GM18867 (cell line): Measurements from ENCODE around the gene RENBP.

Experiments
- ATAC-seq: cut with Tn5 transposase; IDR thresholded peaks from one replicate; pipeline ENCODE4 v1.9.1; 2021; ENCODE audit warnings: mild to moderate bottlenecking, moderate library complexity; ENCODE audit not compliant: unreplicated experiment

RENBP gene

DNA sequence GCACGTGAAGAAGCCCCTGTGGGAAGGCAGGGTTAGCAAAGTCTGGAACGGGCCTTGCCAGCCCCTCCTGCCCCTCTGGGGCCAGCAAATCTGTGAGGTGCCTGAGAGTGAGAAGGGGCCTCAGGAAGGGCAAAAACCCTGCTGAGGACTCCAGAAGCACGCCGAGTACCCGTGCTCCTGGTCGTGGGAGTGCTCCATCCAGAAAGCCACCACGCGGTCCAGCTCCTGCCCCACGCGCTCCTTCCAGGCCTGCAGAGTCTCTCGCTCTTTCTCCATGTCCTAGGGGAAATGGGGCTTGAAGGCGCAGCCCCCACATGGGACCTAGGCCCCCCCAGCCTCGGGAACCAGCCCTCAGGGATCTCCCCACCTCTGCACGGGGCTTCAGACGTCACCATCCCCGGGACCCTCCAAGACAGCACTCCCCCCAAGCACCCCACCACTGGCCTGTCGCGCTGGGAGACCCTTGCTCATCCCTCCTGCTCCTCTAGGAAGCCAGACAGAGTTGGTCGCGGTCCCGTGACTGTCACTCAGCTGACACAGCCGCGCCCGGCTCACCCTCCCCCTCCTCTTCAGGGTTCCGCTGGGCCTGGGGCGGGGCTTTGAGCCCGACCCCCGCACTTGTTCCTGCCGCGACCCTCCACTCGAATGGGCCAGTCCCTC, at the start of gene RENBP:
RENBP (minus strand) TSS at position 504 of the 660 bp plus-strand sequence; CDS start at position 471, 33 bp downstream.
- no peak for ATAC-seq

DNA sequence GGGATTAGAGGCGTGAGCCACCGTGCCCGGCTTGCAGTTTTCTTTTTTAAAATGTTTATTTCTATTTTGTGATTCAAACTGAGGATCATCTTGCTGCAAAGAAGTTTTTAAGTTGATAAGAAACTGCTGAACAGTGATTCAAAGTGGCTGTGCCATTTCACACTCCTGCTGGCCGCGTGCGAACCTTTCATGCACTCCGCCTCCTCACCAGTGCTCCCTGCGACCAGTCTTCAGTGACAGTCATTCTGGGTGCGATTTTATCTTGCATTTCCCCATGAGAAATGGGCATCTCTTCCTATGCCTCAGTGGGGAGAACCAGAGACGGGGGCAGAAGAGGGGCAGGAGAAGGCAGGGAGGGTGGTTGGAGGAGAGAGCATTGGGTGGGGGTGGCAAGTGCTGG, 49.5 kb upstream of the RENBP start:
- no peak for ATAC-seq

DNA sequence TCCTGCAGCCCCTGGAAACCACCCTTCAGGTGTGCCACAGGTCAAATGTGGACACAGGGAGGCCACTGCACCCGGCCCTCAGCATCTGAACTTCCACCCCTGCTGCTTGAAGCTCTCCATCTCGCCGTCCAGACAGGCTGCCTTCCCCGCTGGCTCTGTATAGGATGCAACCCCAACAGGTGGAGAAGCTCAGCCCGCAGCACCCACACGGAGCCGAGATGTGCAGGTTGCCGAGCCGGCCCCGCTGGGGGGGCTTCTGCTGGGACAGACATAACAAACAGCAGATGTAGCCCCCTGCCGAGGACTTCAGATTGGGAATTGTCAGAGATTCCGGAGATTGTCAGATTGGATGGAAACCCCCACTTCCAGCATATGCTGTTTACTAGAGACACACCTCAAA, 48.6 kb upstream of the RENBP start:
- ATAC-seq, result no peak

DNA sequence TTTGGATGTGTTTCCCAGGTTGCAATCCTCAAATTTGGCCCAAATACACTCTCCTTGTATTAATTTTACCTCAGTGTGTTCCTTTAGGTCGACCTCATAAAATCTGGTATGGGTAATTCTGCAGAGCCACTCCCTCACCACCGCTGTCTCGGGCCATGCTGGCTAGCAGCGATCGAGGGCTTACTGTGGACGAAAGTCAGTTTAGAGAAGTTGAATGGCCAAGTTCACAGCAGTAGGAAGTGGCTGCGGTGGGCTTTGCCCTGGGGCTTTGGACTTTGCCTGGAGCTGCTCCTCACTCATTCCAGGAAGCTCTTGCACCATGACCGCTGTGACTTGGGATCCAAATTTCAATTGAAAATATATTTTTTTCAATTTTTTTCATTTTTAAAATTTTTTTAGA, 47.7 kb upstream of the RENBP start:
- no peak for ATAC-seq

DNA sequence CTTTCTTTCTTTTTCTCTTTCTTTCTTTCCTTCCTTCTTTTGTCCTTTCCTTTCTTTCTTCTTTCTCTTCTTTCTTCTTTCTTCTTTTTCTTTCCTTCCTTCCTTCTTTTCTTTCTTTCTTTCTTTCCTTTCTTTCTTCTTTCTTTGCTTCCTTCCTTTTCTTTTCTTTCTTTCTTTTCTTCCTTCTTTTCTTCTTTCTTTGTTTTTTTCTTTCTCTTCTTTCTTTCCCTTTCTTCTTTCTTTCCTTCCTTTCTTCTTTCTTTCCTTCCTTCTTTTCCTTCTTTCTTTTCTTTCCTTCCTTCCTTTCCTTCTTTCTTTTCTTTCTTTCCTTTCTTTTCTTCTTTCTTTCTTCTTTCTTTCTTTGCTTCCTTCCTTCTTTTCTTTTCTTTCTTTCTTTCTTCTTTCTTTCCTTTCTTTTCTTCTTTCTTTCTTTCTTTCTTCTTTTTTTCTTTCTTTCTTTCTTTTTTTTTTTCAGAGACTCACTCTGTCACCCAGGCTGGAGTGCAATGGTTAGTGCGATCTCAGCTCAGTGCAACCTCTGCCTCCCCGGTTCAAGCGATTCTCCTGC, 46.7 kb upstream of the RENBP start:
- ATAC-seq, result no peak

DNA sequence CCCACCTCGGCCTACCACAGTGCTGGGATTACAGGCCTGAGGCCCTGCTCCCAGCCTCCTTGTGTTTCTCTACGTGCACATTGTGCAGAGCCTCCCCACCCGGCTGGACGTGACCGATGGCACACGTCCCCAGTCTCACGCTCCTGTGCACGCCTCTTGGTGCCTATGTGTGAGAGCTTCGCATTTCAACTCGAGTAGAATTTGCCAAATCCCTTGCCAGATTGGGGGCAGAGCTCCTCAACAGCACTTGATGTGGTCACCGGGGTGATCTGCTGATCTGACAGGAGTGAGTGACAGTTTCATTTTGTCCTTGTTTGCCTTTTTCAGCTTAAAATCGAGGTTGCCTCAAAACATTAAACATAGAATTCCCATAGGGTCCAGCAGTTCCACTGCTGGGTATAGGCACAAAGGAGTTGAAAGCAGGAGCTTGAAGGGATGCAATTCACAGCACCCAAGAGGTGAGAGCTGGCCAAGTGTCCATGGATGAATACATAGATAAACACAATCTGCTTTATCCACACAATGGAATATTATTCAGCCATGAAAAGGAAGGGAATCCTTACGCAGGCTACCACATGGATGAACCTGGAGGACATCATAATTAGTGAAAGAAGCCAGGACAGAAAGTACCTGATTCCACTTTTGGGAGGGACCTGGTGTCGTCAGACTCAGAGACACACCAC, 45.7 kb upstream of the RENBP start:
- ATAC-seq, result no peak

DNA sequence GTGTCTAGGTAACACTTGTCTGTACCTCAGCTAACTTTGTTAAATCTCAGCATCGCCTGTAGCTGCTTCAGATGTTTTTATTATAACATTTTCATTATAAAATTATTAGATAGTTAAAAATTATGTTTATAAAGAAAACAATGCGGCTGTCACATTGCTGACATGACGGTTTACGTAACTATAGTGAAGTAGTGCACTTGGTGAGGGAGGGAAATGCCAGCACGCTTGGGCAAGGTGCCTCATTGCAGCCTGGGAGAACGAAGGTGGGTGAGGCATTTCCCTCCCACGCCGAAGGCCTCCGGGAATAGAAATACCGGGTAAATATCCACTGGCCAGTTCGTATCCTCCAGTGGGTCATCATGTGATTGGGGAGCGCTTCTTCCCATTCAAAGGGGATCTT, 44.0 kb upstream of the RENBP start:
- no peak for ATAC-seq

DNA sequence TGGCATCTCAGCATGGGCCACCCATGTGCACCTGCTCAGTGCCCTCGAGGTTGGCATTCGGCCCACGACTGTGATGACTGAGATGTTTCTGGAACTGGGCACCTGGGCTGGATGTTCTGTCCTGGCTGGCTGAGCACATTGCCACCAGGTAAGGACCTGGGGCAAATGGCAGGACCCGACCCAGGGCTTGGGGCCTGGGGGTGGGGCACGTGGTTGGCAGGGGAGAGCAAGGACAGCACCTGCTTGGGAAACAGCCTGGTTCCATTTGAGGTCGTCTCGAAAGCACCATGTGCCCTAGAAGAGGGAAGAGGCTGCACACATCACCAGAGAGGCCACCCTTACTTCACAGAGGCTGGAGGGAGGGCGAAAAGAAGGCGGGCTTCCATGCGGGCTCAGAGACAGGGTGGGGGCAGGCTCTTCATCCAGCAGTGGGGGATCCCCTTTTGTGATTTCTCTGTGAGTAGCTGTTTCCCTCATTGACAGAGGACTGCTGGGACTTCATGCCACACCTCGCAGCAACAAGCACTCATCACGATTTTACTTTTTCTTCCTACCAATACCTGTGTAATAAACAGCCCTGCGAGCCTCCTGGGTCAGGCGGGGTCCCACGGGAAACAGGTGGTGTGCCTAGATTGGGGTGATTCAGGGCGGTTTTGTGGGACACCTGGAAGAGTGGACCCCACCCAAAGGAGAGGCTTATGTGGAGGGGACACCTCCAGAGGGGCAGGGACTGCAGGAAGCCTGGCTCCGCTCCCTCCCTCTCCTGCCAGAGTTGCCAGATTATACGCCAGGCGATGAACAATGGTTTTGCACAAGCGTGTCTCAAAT, 40.1 kb upstream of the RENBP start:
- no peak for ATAC-seq

DNA sequence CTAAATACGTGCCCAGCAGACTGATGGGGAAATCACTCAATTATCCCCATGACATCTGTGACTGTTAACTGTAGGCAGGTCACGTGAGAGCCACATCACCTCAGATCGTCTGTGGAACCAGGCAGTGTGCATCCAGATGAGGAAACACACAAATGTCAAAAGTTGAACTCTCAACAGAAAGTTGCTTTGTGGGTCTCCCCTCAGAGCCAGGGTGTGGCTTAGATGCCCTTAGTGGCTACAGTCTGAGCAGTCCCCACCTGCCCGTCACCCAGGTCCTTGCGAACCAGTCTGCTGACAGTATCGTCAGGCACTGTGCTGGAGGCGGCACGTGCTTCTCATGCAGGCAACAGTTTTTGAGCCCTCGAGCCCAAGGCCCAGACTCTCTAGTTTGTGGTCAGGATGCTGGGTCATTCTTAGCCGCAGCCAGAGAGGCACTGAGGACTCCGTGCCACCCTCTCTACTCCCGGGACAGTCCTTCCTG, 38.9 kb upstream of the RENBP start:
- ATAC-seq, result no peak

DNA sequence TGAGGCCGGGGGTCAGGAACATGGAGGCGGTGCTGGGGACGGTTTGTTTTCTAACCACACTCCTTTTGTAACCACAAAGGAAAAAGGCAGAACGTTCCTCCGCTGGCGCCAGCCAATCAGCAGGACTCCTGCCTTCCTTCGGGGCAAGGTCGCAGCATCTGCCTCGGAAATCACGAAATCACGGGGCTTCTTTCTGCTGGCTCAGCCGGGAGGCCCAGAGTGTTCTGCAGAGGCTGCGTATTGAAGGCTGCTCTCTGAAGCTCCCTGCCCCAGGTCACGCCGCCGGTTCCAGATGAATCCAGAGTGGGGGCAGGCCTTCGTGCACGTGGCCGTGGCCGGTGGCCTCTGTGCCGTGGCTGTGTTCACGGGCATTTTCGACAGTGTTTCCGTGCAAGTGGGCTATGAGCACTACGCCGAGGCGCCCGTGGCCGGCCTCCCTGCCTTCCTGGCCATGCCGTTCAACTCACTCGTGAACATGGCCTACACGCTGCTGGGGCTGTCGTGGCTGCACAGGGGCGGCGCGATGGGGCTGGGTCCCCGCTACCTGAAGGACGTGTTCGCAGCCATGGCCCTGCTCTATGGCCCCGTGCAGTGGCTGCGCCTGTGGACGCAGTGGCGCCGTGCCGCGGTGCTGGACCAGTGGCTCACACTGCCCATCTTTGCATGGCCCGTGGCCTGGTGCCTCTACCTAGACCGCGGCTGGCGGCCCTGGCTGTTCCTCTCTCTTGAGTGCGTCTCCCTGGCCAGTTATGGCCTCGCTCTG, 37.5 kb upstream of the RENBP start:
- no peak for ATAC-seq

DNA sequence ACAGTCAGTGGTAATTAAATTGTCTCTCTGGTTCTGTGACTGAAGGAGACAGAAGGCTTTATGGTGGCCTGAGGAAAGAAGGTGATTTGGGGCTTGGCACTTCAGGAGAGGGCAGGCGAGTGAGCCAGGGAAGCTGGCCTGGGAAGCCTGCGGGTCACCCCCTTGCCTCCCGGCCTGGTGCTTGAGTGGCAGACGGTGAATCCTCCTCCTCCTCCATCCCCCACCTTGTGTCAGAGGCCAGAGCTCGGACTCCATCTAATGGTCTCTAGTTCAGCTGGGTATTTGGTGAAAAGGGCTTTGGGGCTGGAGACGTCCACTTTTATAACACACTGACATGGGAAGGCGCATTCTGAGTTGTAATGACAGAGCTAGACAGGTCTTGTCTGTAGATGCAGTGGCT, 36.8 kb upstream of the RENBP start:
- ATAC-seq, result no peak

DNA sequence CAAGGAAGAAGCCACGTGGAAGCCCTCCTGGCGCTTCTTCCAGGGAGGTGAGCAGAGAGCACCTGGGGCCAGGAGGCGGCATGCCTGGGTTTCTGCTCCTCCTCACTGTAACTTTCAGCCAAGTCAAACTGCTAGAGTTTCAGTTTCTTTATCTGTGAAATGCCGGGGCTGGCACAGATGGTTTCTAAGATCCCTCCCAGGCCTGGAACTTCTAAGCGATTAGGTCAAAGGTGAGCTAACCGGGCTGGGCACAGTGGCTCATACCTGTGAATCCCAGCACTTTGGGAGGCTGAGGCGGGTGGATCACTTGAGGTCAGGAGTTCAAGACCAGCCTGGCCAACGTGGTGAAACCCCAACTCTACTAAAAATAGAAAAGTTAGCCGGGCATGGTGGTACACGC, 36.0 kb upstream of the RENBP start:
- ATAC-seq, result peak; percentile 76

DNA sequence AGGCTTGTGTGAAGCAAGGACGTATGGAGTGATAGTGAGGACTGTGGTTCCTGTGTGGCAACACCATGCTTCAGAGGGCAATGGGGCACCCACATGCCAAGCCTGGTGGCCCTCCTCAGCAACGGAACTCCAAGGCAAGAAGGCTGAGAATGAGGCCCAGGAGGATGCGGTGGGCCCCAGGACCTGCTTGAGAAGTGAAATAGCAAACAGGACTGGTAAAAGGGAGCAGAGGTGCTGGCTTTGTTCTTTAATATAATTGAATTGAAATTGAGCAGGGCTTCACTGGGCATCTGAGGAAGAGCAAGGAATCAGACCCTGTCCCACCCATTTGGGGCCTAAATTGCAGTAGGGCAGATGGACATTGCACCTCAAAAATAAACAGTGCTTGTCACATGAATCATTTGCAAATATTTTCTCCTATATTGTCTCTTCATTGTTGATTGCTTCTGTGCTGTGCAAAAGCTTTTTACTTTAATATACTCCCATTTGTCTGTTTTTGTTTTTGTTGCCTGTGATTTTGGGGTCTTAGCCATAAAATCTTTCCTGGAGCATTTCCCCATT, 30.4 kb upstream of the RENBP start:
- ATAC-seq, result no peak

DNA sequence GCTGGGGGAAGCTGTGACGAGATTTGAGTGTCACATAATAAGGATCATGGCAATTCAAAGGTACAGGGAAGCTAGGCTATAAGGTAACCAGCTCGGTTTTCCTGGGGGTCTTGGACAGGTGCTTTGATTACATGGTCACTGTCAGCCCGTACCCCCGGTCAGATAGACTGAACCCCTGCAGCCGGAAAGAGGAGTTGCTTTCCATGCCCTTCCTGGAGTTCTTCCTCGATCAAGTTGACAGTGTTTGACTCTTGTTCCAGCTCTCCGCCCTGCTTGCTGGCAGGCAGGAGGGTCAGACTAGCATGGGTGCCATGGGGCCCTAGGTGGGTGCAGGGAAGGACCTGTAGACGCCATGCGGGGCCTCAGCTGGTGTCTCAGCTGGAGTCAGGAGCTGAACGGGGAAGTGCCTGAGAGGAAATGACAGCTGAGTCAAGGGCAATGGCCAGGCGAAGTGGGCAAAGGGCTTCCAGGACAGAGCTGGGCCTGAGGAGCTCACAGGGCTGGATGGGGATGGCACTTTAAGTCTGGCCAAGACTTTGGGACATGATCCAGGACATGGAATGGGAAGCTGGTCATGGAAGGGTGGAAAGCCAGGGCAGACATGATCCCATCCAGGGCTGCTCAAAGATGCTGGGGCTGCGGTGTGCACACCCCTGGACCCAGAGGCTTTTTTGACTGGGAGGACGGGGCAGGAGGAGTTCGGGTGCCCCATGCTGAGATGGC, 29.7 kb upstream of the RENBP start:
- ATAC-seq, result no peak

DNA sequence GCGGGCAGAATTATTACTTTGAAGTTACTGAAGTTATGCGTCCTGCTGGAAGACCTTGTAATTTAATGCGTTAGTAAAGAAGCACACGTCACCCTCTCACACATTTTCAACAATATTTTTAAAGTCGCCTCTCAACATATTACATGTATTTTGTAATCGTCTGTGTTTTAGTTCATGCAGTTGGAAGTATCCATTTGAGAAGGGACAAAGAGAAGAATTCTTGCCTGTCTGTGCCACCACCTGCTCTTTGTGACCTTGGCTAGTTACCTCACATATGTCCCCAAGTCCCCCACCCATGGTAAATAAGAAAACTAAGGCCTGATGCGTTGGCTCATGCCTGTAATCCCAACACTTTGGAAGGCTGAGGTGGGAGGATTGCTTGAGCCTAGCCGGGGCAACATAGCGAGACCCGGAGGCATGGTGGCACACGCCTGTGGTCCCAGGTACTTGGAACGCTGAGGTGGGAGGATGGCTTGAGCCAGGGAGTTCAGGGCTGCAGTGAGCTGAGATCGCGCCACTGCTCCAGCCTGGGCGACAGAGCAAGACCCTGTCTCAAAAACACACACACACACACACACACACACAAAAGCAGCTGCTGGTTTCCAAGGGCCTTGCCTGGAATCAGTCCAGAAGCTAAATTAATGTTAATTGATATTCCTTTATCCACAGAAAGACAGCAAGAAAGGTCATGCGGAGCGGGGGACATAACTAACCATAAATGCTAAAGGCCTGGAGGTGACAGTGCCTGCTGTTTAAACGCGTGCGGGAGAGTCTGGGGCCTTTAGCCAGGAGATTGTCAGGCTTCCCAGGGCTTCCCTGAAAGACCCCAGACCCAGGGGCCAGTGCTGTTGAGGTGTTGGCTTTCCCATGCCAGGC, 28.9 kb upstream of the RENBP start:
- no peak for ATAC-seq

DNA sequence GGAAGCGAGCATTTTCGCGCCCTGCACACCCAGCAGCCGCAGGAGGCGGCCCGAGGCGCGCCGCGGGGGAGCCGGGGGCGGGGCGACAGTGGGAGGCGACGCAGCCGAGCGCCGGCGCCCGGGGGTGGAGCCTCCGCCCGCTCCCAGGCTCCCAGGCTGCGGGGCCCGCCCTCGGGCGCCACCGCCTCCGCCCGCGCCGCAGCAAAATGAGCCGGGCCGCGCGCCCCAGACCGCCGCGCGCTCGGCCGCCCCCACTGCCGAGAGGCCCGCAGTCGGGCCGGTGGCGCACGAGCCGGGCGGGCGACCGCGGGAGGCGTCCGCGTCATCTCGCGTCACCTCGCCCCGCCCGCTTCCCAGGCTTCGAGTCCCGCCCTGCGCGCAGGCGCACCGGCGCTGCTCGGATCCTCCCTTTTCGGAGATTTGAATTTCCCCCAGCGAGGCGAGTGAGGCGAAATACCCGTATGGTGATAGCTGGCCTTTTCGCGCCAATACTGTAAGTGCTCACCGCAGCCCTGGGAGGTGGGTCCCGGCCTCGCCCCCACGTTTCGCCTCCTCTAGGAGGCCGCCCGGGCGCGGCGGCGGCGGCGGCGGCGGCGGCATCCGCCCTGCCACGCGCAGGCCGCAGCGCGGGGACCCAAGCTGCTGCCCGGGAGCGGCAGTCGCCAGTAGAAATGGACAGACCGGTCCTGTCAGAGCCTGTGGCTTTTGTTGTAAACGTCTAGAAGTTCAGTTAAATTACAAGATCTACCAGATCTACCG, 28.1 kb upstream of the RENBP start, which contains the start of gene TMEM187:
TMEM187 (plus strand) TSS at position 387 of the 759 bp plus-strand sequence. CDS start 9,309 bp downstream, outside the sequence.
- peak; percentile 57 for ATAC-seq

DNA sequence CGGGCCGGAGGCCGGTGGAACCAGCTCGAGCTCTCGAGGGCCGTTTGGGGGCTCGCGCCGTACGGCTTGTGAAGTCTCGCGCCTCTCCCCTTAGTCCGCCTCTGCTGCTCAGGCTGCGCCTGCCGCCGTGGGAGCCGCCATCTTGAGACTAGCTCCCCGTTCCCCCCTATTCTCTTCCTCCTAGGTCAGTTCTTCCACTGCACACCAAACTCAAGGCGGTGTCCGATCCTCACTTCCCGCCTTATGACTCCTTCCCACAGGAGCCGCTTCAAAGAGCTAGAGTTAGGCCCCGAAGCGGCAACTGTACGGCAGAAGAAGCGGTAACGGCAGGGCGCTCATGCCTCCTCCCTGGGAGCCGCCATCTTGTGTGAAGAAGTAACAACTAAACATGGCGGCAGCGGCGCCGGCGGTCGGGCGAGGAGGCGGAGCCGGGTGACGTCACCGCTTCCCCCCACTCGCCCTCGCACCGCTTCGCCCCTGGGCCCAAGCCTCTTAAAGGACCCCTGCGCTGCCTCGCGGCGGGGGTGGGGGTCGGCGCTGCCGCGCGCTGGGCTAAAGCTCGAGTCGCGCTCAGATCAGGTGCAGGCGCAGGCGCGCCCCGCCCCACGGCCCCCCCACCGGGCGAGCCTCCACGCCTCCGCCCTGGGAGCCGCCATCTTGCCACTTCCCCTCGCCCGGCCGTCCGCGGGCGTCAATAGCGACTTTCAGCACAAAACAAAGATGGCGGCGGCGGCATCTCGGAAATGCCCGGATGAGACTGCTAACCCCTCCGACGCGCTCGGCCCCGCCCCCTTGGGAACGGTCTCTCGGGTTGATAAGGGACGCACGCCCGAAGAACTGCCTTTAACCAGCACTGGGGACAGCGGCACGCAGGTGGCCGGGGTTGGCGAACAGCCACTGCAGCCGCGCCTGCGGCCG, 27.3 kb upstream of the RENBP start, which contains the start of gene HCFC1:
HCFC1 (minus strand) TSS at position 369 of the 918 bp plus-strand sequence. CDS start 978 bp downstream, outside the sequence.
- peak; percentile 51 for ATAC-seq
